HG02973 (cell line): Measurements from ENCODE around the gene CFAP65.

ENCODE experiments used
- ATAC-seq: cut with Tn5 transposase; IDR thresholded peaks from one replicate; pipeline ENCODE4 v1.9.1; 2021; ENCODE audit warnings: moderate library complexity; ENCODE audit not compliant: unreplicated experiment

CFAP65 gene

GRCh38 chr2:219017201-219017931, 23.9 kb downstream of the CFAP65 start:
- no peak for ATAC-seq

DNA sequence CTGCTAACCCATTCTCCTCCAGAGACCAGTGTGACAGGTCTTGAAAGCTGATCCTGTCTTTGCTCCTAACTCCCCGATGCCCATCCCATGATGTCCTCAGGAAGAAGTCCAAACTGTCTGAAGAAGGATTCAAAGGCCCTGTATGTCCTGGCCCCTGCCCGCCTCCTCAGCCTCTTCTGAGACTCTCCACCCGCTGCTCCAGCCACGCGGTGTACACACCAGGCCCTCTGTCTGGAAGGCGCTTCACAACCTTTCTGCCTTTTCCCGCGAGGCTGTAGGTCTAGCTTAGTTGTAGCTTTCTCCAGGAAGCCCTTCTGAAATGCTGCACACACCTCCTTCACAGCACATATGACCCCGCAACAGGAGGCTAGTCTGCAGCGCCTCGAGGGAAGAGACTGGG, 24.6 kb downstream of the CFAP65 start:
- ATAC-seq = no peak

DNA sequence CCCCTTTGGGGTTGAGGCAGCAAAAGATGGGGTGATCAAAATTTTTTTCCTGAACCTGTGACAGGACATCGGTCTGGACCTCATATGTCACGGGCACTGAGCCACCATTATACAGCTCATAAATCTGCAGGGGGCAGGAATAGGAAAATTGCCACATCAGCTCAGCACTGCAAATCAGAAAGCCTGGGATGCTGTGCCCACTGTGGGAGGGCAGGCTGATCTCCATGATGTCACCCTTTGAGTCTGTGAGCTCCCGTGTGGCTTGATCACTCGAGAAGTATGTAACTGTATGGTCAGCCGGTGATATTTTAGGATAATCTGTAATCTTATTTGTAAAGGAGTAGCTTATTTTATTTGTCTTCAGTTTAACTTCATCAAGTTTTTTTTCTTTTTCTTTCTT, 30.4 kb downstream of the CFAP65 start:
- ATAC-seq = no peak

GRCh38 chr2:219010162-219010756, 31.1 kb downstream of the CFAP65 start:
- no peak for ATAC-seq

GRCh38 chr2:219009294-219009693, 32.0 kb downstream of the CFAP65 start:
- no peak for ATAC-seq

DNA sequence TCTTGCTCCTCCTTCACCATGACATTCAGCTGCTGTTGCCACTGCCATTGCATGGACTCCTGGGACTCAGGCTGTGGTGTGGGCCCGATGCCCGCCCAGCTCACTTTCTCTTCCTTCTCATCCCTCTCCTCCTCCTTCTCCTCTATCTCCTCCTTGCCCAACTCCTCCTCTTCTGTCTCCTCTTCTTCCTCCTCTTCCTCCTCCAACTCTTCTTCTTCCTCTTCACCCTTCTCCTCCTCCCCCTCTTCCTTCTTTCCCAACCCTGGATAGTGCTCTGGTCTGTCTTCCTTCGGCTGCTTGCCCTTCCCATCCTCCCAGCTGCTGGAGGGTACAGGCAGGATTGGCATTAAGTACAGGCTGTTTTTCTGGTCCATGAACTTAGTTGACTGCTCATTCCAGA, 37.3 kb downstream of the CFAP65 start:
- ATAC-seq = no peak

DNA sequence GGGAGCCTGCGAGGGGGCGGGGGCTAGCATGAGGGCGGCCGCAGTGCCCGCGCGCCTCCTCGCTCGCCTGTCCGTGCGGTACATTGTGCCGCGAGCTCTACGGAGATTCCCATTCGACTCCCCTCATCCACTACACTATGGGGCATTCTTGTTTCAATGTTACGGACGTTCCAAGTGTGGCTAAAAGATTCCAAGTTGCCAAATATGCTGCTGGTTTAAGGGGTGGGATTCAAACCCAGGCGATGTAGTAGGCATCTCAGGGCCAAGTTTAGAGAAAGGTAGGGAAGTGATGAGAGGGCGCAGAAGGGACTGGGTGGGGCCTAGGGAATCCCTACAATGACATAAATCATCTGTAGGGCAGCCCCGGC, 38.1 kb downstream of the CFAP65 start:
- ATAC-seq = no peak

DNA sequence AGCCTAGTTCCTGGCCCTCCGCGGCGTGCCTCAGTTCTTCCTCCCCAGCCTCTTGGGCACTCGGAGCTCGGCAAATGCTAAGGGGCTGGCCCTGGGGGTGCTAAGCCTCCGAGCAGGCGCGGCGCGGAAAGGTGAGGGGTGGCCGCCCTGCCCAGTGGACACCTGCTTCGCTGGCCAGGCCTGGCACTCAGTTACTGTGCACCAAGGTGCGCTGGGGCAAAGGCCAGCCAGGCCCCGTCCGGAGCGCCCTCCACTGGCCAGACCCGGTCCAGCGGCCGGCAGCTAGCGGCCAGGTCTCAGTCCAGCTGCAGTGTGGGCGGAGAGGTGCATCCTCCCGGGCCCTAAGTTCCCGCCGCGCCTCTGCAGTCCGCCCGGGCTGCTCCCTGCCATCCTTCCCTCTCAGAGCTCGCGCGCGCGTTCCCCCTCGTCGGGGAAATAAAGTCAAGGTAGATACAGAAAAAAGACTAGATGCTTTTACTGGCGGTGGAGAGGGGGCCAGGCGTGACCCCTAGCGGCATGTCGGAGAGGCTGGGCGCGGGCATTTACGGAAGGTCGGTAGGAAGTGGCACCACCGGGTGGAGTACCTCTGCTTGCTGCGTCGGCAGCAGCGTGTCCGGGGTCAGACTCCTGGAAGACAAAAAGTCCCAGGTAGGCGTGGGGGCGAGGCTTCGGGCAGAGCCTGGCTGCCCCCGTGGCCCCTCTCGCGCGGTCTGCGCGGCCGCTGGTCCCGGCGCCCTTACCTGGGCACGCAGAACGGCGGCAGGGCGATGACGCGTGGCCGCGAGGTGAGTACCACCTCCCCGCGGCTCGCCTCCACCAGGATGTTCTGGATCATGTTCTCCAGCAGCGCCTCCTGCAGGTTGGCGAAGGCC, 38.7 kb downstream of the CFAP65 start:
- no peak for ATAC-seq

DNA sequence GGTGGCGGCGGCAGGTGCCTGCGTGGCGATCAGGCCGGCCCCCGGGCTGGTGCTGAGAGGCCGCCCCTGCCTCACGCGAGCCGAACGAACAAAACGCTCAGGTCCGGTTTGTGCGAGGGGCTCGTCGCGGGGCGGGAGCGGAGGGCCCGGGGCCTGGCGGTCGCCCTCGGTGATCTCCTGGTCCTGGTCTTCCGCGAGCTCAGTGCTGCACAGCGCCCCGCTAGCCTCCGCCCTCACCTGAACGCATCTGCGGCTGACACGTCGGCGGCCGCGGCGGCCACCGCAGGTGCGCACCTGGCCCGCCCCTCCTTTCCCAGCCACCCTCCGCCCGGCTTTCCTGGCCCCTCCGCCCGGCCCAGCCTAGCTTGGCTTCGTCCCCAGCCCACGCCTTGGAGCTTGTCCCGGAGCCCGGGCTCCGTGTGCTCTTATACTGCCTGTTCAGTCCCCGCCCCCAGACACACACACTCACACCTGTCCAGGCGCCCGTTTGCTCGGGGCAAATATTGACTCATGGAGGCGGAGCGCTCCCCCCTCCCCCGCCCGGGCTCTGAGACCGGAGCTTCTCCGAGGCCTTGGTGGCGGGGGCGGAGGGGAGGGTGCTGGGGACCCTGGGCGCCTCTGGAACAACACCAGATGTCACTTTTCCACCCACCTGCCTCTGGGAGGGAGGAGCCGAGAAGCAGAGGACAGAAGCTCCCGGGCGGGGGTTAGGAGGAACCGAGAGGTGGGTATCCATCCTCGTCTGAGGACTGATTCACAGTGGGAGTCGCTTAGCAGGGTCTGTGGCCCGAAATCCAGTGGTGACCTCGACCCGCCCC, 39.5 kb downstream of the CFAP65 start:
- no peak for ATAC-seq

GRCh38 chr2:219001100-219001576, 40.2 kb downstream of the CFAP65 start:
- ATAC-seq = no peak

GRCh38 chr2:219000569-219000960, 40.8 kb downstream of the CFAP65 start:
- ATAC-seq = no peak

- ATAC-seq = no peak
Observed at GRCh38 chr2:218999881-219000568, 41.3 kb downstream of the CFAP65 start.

GRCh38 chr2:218999021-218999880, 42.1 kb downstream of the CFAP65 start:
- no peak for ATAC-seq

GRCh38 chr2:218998414-218999002, 42.8 kb downstream of the CFAP65 start:
- ATAC-seq = no peak

- no peak for ATAC-seq
Observed at GRCh38 chr2:218997731-218998130, 43.6 kb downstream of the CFAP65 start.

GRCh38 chr2:218996937-218997336, 44.4 kb downstream of the CFAP65 start:
- no peak for ATAC-seq

- ATAC-seq = no peak
Observed at GRCh38 chr2:218995972-218996711, 45.2 kb downstream of the CFAP65 start.

- no peak for ATAC-seq
Observed at GRCh38 chr2:218995561-218995960, 45.8 kb downstream of the CFAP65 start.
